ENCODE data around the gene HEBP1.
"Not testable (repeated sequence)": the region's sequence is repeated elsewhere in the genome, so short reads cannot be mapped to it uniquely, and the experiment has no call there.

Gene HEBP1

GRCh38 chr12:12999959-13000615, at the start of gene HEBP1:
HEBP1 (minus strand) TSS chr12:13000265; CDS start chr12:13000114, 151 bp downstream.
- peak; percentile 97 for DNase-seq

- no peak for DNase-seq
Measured at GRCh38 chr12:13049816-13050215, 49.8 kb upstream of the HEBP1 start.

GRCh38 chr12:13046964-13047363, 46.9 kb upstream of the HEBP1 start:
- no peak for DNase-seq

GRCh38 chr12:13045816-13046215, 45.8 kb upstream of the HEBP1 start:
- DNase-seq = no peak

GRCh38 chr12:13044906-13045299, 44.8 kb upstream of the HEBP1 start:
- no peak for DNase-seq

GRCh38 chr12:13044002-13044905, 44.2 kb upstream of the HEBP1 start, which contains the start of gene FAM234B:
FAM234B (plus strand) TSS chr12:13044381; CDS start chr12:13044404, 23 bp downstream.
- peak; percentile 76 for DNase-seq

- DNase-seq = no peak
Measured at GRCh38 chr12:13042666-13043230, 42.7 kb upstream of the HEBP1 start.

GRCh38 chr12:13041224-13041623, 41.2 kb upstream of the HEBP1 start:
- DNase-seq = no peak

- DNase-seq = no peak
Measured at GRCh38 chr12:13039328-13039956, 39.4 kb upstream of the HEBP1 start.

- no peak for DNase-seq
Measured at GRCh38 chr12:13038491-13039161, 38.6 kb upstream of the HEBP1 start.

GRCh38 chr12:13036881-13037280, 36.8 kb upstream of the HEBP1 start:
- no peak for DNase-seq

GRCh38 chr12:13035335-13035734, 35.3 kb upstream of the HEBP1 start:
- not testable (repeated sequence) for DNase-seq

- no peak for DNase-seq
Measured at GRCh38 chr12:13033476-13033875, 33.4 kb upstream of the HEBP1 start.

GRCh38 chr12:13032164-13032563, 32.1 kb upstream of the HEBP1 start:
- no peak for DNase-seq

- no peak for DNase-seq
Measured at GRCh38 chr12:13030541-13031291, 30.7 kb upstream of the HEBP1 start.

- DNase-seq = no peak
Measured at GRCh38 chr12:13028825-13029570, 28.9 kb upstream of the HEBP1 start.

GRCh38 chr12:13027508-13027907, 27.4 kb upstream of the HEBP1 start:
- DNase-seq = no peak

- DNase-seq = no peak
Measured at GRCh38 chr12:13027032-13027431, 27.0 kb upstream of the HEBP1 start.

GRCh38 chr12:13026286-13026685, 26.2 kb upstream of the HEBP1 start:
- DNase-seq = no peak

GRCh38 chr12:13024531-13024916, 24.5 kb upstream of the HEBP1 start:
- no peak for DNase-seq

All from activated naive CD4-positive, alpha-beta T cell treated with Interleukin-2 at 50 U/mL for 16 hours (primary cell).